Caco-2 (cell line): ENCODE data around the gene WBP1L. TPM values are rescaled to one million over a fixed set of nuclear protein-coding genes. Genes with fewer than 3 reads are reported as not detected.
A peak's percentile ranks its signal among the peaks of the same experiment; 100 is the strongest.
"Not testable (repeated sequence)": the region's sequence is repeated elsewhere in the genome, so short reads cannot be mapped to it uniquely, and the experiment has no call there.

ENCODE experiments used
- BruUV-seq: library from RNA; stranded (reverse); fragments of 400-500 nt; replicated peaks from 2 replicates; lab custom pipeline; 2021; lab: Mats Ljungman, UMichigan
- CTCF ChIA-PET: fragments of 300-600 bp; sonication (Branson Sonifier 250); formaldehyde crosslinking; loops from one replicate; lab custom pipeline; 2022; ENCODE audit warnings: antibody characterized with exemption; lab: Charles Lee
- POLR2A ChIA-PET: fragments of 300-600 bp; sonication (Branson Sonifier 250); formaldehyde crosslinking; loops from one replicate; lab custom pipeline; 2022; ENCODE audit warnings: antibody characterized with exemption; lab: Charles Lee
- DNase-seq, 2 experiments: peaks; one replicate each; pipeline versions ENCODE4 v3.0.0 to v3.0.0-alpha.2; 2020 to 2022
- H3K27me3 ChIP-seq: replicated peaks from 2 replicates; pipeline ENCODE4 v1.6.0; 2011; ENCODE audit warnings: low read length; ENCODE audit not compliant: control insufficient read depth, insufficient read depth
- H3K36me3 ChIP-seq: 2 replicates; pipeline ENCODE4 v1.5.1; 2011; ENCODE audit warnings: low read length; ENCODE audit not compliant: control insufficient read depth, insufficient read depth
- H3K4me1 ChIP-seq: fragments of 250-450 bp; sonication (Bioruptor Pico); 2 replicates; pipeline ENCODE4 v1.5.1; 2020; ENCODE audit warnings: mild to moderate bottlenecking
- H3K4me3 ChIP-seq: 2 replicates; pipeline ENCODE4 v1.5.1; 2011; ENCODE audit warnings: low read depth, mild to moderate bottlenecking, control low read depth, low read length
- H3K9me3 ChIP-seq: fragments of 250-450 bp; sonication (Bioruptor Pico); 2 replicates; pipeline ENCODE4 v1.5.1; 2020; ENCODE audit warnings: mild to moderate bottlenecking, moderate library complexity
- H3K27ac Mint-ChIP-seq: one replicate; pipeline ENCODE4 v1.8.0; 2022; ENCODE audit warnings: mixed read lengths; ENCODE audit not compliant: unreplicated experiment
- H3K27me3 Mint-ChIP-seq: one replicate; pipeline ENCODE4 v1.8.0; 2022; ENCODE audit warnings: mixed read lengths; ENCODE audit not compliant: insufficient read depth, unreplicated experiment
- H3K36me3 Mint-ChIP-seq: one replicate; pipeline ENCODE4 v1.8.0; 2022; ENCODE audit warnings: mild to moderate bottlenecking, mixed read lengths; ENCODE audit not compliant: insufficient read depth, unreplicated experiment
- H3K4me1 Mint-ChIP-seq: one replicate; pipeline ENCODE4 v1.8.0; 2022; ENCODE audit warnings: low read depth, mixed read lengths; ENCODE audit not compliant: unreplicated experiment
- H3K4me3 Mint-ChIP-seq: one replicate; pipeline ENCODE4 v1.8.0; 2022; ENCODE audit warnings: mild to moderate bottlenecking, moderate library complexity, mixed read lengths; ENCODE audit not compliant: unreplicated experiment
- H3K9me3 Mint-ChIP-seq: one replicate; pipeline ENCODE4 v1.8.0; 2022; ENCODE audit warnings: mixed read lengths; ENCODE audit not compliant: unreplicated experiment
- intact Hi-C: fragments of 100-400 bp; cut with micrococcal nuclease; formaldehyde crosslinking; loops from one replicate; pipeline ENCODE4 v1.10.0; 2022; ENCODE audit not compliant: unreplicated experiment
- total RNA-seq: library from RNA; stranded (reverse); gene quantifications from 2 replicates; pipeline ENCODE4 v1.2.3, GENCODE V29; 2022
- TF ChIP-seq, protein P1 (sequence below), 2 experiments: fragments of 200-600 bp in 1 of 2; IDR thresholded peaks; 1 replicate in 1 of 2; 2 replicates in 1 of 2; pipeline versions ENCODE4 v1.5.1 to v1.8.0; 2011 to 2022; ENCODE audit warnings: antibody characterized with exemption in 1 of 2, control low read depth in 1 of 2, inconsistent platforms in 1 of 2, low read depth in 1 of 2, low read length in 1 of 2, mild to moderate bottlenecking in 1 of 2, moderate library complexity in 1 of 2; ENCODE audit not compliant: insufficient read depth in 1 of 2, severe bottlenecking in 1 of 2, unreplicated experiment in 1 of 2

The WBP1L gene
- total RNA-seq, 1 experiment from 2014 or later = 28.2 TPM

DNA sequence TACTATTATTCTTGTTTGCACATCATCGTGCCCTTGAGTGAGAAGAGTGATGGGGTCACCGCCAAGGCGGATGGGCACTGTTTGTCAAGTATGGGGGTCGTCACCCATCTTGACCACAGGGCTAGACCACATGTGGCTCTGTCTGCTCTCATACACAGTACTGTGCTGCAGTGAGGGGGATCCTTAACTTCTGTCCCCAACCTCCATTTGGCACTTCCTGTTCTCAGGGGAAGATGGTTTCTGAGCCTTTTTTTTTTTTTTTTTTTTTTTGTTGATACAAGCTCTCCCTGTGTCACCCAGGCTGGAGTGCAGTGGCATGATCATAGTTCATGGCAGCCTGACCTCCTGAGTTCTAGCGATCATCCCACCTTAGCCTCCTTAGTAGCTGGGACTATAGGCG lies 13.6 kb downstream of the WBP1L start:
- H3K4me3 ChIP-seq = no peak overlapping the region
- no peak for DNase-seq
- no peaks in the 10 kb centered on the region for H3K9me3 ChIP-seq
- Mint-ChIP-seq H3K27me3 (no peaks in the 10 kb centered on the region), H3K4me3 (no peak overlapping the region), H3K36me3 (peaks cover 7% of the 10 kb centered on the region), H3K9me3 (no peaks in the 10 kb centered on the region), H3K27ac (no peak overlapping the region), H3K4me1 (peaks cover 14% of the 10 kb centered on the region)
- no peaks in the 10 kb centered on the region for H3K27me3 ChIP-seq
- no peaks in the 10 kb centered on the region for H3K36me3 ChIP-seq
- H3K4me1 ChIP-seq = peaks cover 27% of the 10 kb centered on the region
- intact Hi-C loops = no loop called here
- TF ChIP-seq, protein P1, sequence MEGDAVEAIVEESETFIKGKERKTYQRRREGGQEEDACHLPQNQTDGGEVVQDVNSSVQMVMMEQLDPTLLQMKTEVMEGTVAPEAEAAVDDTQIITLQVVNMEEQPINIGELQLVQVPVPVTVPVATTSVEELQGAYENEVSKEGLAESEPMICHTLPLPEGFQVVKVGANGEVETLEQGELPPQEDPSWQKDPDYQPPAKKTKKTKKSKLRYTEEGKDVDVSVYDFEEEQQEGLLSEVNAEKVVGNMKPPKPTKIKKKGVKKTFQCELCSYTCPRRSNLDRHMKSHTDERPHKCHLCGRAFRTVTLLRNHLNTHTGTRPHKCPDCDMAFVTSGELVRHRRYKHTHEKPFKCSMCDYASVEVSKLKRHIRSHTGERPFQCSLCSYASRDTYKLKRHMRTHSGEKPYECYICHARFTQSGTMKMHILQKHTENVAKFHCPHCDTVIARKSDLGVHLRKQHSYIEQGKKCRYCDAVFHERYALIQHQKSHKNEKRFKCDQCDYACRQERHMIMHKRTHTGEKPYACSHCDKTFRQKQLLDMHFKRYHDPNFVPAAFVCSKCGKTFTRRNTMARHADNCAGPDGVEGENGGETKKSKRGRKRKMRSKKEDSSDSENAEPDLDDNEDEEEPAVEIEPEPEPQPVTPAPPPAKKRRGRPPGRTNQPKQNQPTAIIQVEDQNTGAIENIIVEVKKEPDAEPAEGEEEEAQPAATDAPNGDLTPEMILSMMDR (IDR thresholded peaks at IDR 0.05; ENCODE audit: insufficient read depth in 1 of 2, low read depth in 1 of 2, low read length in 1 of 2, severe bottlenecking in 1 of 2, unreplicated experiment in 1 of 2) = no peak
- ChIA-PET POLR2A (no interaction called here), CTCF (no interaction called here)
- BruUV-seq = no TSS peak

DNA sequence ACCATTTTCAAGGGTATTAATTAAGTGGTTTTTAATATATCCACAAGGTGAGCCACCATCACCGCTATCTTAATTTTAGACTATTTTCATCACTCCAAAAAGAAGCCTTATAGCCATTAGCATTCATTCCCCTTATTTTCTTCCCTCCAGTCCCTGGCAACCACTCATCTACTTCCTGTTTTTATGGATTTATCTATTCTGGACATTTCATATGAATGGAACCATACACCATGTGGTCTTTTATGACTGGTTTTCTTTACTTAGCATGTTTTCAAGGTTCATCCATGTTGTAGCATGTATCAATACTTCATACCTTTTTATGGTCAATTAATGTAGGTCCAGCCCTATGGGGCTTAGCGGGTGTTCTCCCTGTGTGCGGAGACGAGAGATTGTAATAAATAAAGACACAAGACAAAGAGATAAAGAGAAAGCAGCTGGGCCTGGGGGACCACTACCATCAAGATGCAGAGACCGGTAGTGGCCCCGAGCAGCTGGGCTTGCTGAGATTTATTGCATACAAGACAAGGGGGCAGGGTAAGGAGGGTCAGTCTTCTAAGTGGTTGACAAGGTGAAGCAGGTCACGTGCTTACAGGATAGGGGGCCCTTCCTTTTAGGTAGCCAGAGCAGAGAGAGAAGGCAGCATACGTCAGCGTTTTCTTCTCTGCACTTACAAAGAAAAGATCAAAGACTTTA lies 14.6 kb downstream of the WBP1L start:
- no peaks in the 10 kb centered on the region for H3K36me3 ChIP-seq
- peaks cover 24% of the 10 kb centered on the region for H3K4me1 ChIP-seq
- peak; percentile 28 to 72 for DNase-seq
- POLR2A ChIA-PET = no interaction called here
- H3K27me3 ChIP-seq = no peaks in the 10 kb centered on the region
- H3K9me3 ChIP-seq = no peaks in the 10 kb centered on the region
- intact Hi-C loops = no loop called here
- Mint-ChIP-seq H3K4me1 (peaks cover 13% of the 10 kb centered on the region), H3K36me3 (peaks cover 7% of the 10 kb centered on the region), H3K9me3 (no peaks in the 10 kb centered on the region), H3K27me3 (no peaks in the 10 kb centered on the region), H3K4me3 (no peak overlapping the region), H3K27ac (peak overlapping the region; percentile 46)
- TF ChIP-seq, protein P1 (IDR thresholded peaks at IDR 0.05; ENCODE audit: insufficient read depth in 1 of 2, low read depth in 1 of 2, low read length in 1 of 2, severe bottlenecking in 1 of 2, unreplicated experiment in 1 of 2) = no peak
- no TSS peak for BruUV-seq
- CTCF ChIA-PET = no interaction called here
- no peak overlapping the region for H3K4me3 ChIP-seq

DNA sequence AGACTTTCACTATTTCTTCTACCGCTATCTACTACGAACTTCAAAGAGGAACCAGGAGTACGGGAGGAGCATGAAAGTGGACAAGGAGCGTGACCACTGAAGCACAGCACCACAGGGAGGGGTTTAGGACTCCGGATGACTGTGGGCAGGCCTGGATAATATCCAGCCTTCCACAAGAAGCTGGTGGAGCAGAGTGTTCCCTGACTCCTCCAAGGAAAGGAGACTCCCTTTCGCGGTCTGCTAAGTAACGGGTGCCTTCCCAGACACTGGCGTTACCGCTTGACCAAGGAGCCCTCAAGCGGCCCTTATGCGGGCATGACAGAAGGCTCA lies 15.2 kb downstream of the WBP1L start:
- H3K27ac Mint-ChIP-seq = peak overlapping the region; percentile 46
- H3K36me3 ChIP-seq, H3K36me3 Mint-ChIP-seq, BruUV-seq, H3K4me1 Mint-ChIP-seq, H3K27me3 Mint-ChIP-seq, H3K4me3 ChIP-seq, intact Hi-C loops, H3K4me3 Mint-ChIP-seq, H3K9me3 Mint-ChIP-seq, H3K27me3 ChIP-seq, POLR2A ChIA-PET, H3K9me3 ChIP-seq: not testable (repeated sequence)
- H3K4me1 ChIP-seq = peaks cover 27% of the 10 kb centered on the region
- CTCF ChIA-PET = interaction anchor here (0.6 kb wide), 1 partner anchor 45 kb away, joined by 3 read pairs; the partner anchor contains the start of gene ARL3
- DNase-seq = peak in 1 of 2 experiments; percentile 20
